Endothelial cell of umbilical vein (primary cell): ENCODE measurements around the gene C10orf71. TPM values are rescaled to one million over a fixed set of nuclear protein-coding genes. Genes with fewer than 3 reads are reported as not detected.

Source experiments
- BruUV-seq: library from RNA; stranded (reverse); fragments of 400-500 nt; replicated peaks from 2 replicates; lab custom pipeline; 2021; lab: Mats Ljungman, UMichigan
- CTCF ChIA-PET: fragments of 300-600, 350-600 bp; sonication (Branson Sonifier 250); formaldehyde crosslinking; loops from one replicate; lab custom pipeline; 2021; ENCODE audit warnings: antibody characterized with exemption, inconsistent platforms; lab: Charles Lee
- POLR2A ChIA-PET: fragments of 300-600, 350-600 bp; sonication (Branson Sonifier 250); formaldehyde crosslinking; loops from one replicate; lab custom pipeline; 2021; ENCODE audit warnings: antibody characterized with exemption, inconsistent platforms; lab: Charles Lee
- DNase-seq: peaks from one replicate; pipeline ENCODE4 v3.0.0-alpha.2; 2011; ENCODE audit warnings: low read depth, low spot score
- FAIRE-seq: peaks from 2 replicates; lab custom pipeline; 2011; peaks lifted over from hg19 to GRCh38; lab: Jason Lieb, UNC
- H2AFZ ChIP-seq: 2 replicates; pipeline ENCODE4 v1.6.0; 2012; ENCODE audit warnings: low read depth, low read length, control low read depth, inconsistent platforms
- H3K27ac ChIP-seq: 2 replicates; pipeline ENCODE4 v1.5.1; 2011; ENCODE audit warnings: low read depth, mild to moderate bottlenecking, control low read depth, low read length, moderate library complexity; ENCODE audit not compliant: insufficient read depth
- H3K27me3 ChIP-seq, 2 experiments: 2 replicates each; pipeline versions ENCODE4 v1.6.0 to v1.6.1; 2011; ENCODE audit warnings: low read length in 2 of 2, mixed read lengths in 1 of 2; ENCODE audit not compliant: control insufficient read depth in 2 of 2, insufficient read depth in 2 of 2
- H3K36me3 ChIP-seq, 2 experiments: 2 replicates in 1 of 2; 3 replicates in 1 of 2; pipeline ENCODE4 v1.5.1; 2011; ENCODE audit warnings: low read length in 2 of 2, mild to moderate bottlenecking in 1 of 2, moderate library complexity in 1 of 2; ENCODE audit not compliant: control insufficient read depth in 2 of 2, insufficient read depth in 2 of 2; ENCODE audit errors: extremely low read depth in 1 of 2
- H3K4me1 ChIP-seq: 3 replicates; pipeline ENCODE4 v1.5.1; 2011; ENCODE audit warnings: mild to moderate bottlenecking, low read length; ENCODE audit not compliant: control insufficient read depth, insufficient read depth; ENCODE audit errors: extremely low read depth
- H3K4me2 ChIP-seq: 2 replicates; pipeline ENCODE4 v1.6.1; 2011; ENCODE audit warnings: low read length, control low read depth, mixed read lengths; ENCODE audit not compliant: insufficient read depth
- H3K4me3 ChIP-seq, 3 experiments: fragments of 200-600 bp in 1 of 3; sonication (generic), shearing (Covaris generic) in 1 of 3; replicated peaks in 1 of 3; 2 replicates each; pipeline ENCODE4 v1.5.1; 2011 to 2016; ENCODE audit warnings: control low read depth in 3 of 3, low read length in 3 of 3, mild to moderate bottlenecking in 2 of 3, inconsistent platforms in 1 of 3, low read depth in 1 of 3, moderate library complexity in 1 of 3; ENCODE audit not compliant: insufficient read depth in 1 of 3
- H3K79me2 ChIP-seq: 2 replicates; pipeline ENCODE4 v1.6.0; 2012; ENCODE audit warnings: low read length, inconsistent platforms; ENCODE audit not compliant: control insufficient read depth, insufficient read depth
- H3K9ac ChIP-seq: replicated peaks from 2 replicates; pipeline ENCODE3; 2011; ENCODE audit warnings: low read length, control low read depth; ENCODE audit not compliant: insufficient read depth; ENCODE audit errors: extremely low read depth
- H3K9me1 ChIP-seq: replicated peaks from 3 replicates; pipeline ENCODE4 v1.6.0; 2011; ENCODE audit warnings: mild to moderate bottlenecking, low read length; ENCODE audit not compliant: control insufficient read depth, insufficient read depth; ENCODE audit errors: extremely low read depth
- H3K9me3 ChIP-seq: replicated peaks from 2 replicates; pipeline ENCODE4 v1.5.1; 2012; ENCODE audit warnings: low read length, inconsistent platforms; ENCODE audit not compliant: control insufficient read depth, insufficient read depth
- H4K20me1 ChIP-seq: replicated peaks from 2 replicates; pipeline ENCODE3; 2011; ENCODE audit warnings: mild to moderate bottlenecking, low read length; ENCODE audit not compliant: control insufficient read depth, insufficient read depth; ENCODE audit errors: extremely low read depth
- EZH2 ChIP-seq: IDR thresholded peaks from 2 replicates; pipeline ENCODE4 v1.6.1; 2012; ENCODE audit warnings: borderline replicate concordance, low read depth, mild to moderate bottlenecking, moderate library complexity, low read length, inconsistent platforms; ENCODE audit not compliant: severe bottlenecking
- FOS ChIP-seq: IDR thresholded peaks from 2 replicates; pipeline ENCODE4 v1.6.1; 2011; ENCODE audit warnings: mild to moderate bottlenecking, low read length, moderate library complexity, borderline replicate concordance; ENCODE audit not compliant: insufficient read depth
- GATA2 ChIP-seq: IDR thresholded peaks from 2 replicates; pipeline ENCODE4 v1.7.0; 2011; ENCODE audit warnings: low read depth, mild to moderate bottlenecking, moderate library complexity, mixed read lengths, low read length; ENCODE audit not compliant: insufficient read length, insufficient read depth
- JUN ChIP-seq: IDR thresholded peaks from 2 replicates; pipeline ENCODE4 v1.6.1; 2011; ENCODE audit warnings: borderline replicate concordance, low read depth; ENCODE audit not compliant: insufficient read length, insufficient read depth
- MAX ChIP-seq: IDR thresholded peaks from 2 replicates; pipeline ENCODE4 v1.6.1; 2011; ENCODE audit not compliant: insufficient read depth, insufficient read length
- MYC ChIP-seq: IDR thresholded peaks from one replicate; pipeline ENCODE4 v1.6.1; 2011; ENCODE audit warnings: mild to moderate bottlenecking, low read depth, low read length
- POLR2A ChIP-seq: IDR thresholded peaks from 2 replicates; pipeline ENCODE4 v1.6.1; 2012; ENCODE audit warnings: low read depth, mild to moderate bottlenecking, control low read depth, low read length
- POLR2AphosphoS5 ChIP-seq: IDR thresholded peaks from 2 replicates; pipeline ENCODE4 v1.6.1; 2012; ENCODE audit warnings: low read depth, mild to moderate bottlenecking, control low read depth, low read length, moderate library complexity; ENCODE audit not compliant: insufficient read depth
- dilution Hi-C: fragments of 300-500 bp; cut with MboI; formaldehyde crosslinking; loops from one replicate; pipeline ENCODE4 v1.15.0; 2019; ENCODE audit warnings: low sequenced_read_pairs; ENCODE audit not compliant: extremely low pct_ligation_motif_present
- intact Hi-C: fragments of 100-400 bp; cut with micrococcal nuclease; formaldehyde crosslinking; loops from one replicate; pipeline ENCODE4 v1.10.0; 2022
- polyA plus RNA-seq, 4 experiments: library from polyadenylated mRNA; depleted of rRNA in 3 of 4; stranded (reverse) in 3 of 4; unstranded in 1 of 4; fragments of >200 nt; gene quantifications; 2 replicates each; pipeline versions ENCODE4 v1.2.1 to v1.2.3, GENCODE V29; 2011 to 2012; ENCODE audit warnings: missing spikeins in 1 of 4
- total RNA-seq: library from RNA; stranded (reverse); gene quantifications from 2 replicates; pipeline ENCODE4 v1.2.3, GENCODE V29; 2021
- TF ChIP-seq, protein P1 (sequence below), 2 donors: IDR thresholded peaks; 1 replicate in 1 of 2; 2 replicates in 1 of 2; pipeline ENCODE4 v1.5.1; 2011; ENCODE audit warnings: low read length in 2 of 2, mild to moderate bottlenecking in 2 of 2, moderate library complexity in 2 of 2, control low read depth in 1 of 2, inconsistent platforms in 1 of 2, low read depth in 1 of 2; ENCODE audit not compliant: insufficient read depth in 1 of 2; ENCODE audit errors: extremely low read depth in 1 of 2

Gene C10orf71
- total and polyA plus RNA-seq, 2 donors (not counting 3 experiments of a cell fraction or from before 2014, with no cell fraction given): not detected

- Histone ChIP-seq H3K9me3 (no peaks in the 10 kb centered on the region), H3K9me1 (no peaks in the 10 kb centered on the region), H4K20me1 (no peaks in the 10 kb centered on the region), H3K9ac (no peak overlapping the region), H3K27ac (no peak overlapping the region), H3K36me3 (no peaks in the 10 kb centered on the region), H3K4me1 (no peaks in the 10 kb centered on the region), H3K27me3 (no peaks in the 10 kb centered on the region), H3K4me2 (no peak overlapping the region), H2AFZ (no peak overlapping the region), H3K4me3 (no peak overlapping the region), H3K79me2 (no peaks in the 10 kb centered on the region)
- intact Hi-C loops: no loop called here
- dilution Hi-C loops: no loop called here
- DNase-seq: no peak
- POLR2A ChIA-PET: no interaction called here
- TF ChIP-seq EZH2 (no peak), MYC (no peak), GATA2 (no peak), MAX (no peak), JUN (no peak), FOS (no peak), POLR2AphosphoS5 (no peak), POLR2A (no peak)
- TF ChIP-seq, protein P1, sequence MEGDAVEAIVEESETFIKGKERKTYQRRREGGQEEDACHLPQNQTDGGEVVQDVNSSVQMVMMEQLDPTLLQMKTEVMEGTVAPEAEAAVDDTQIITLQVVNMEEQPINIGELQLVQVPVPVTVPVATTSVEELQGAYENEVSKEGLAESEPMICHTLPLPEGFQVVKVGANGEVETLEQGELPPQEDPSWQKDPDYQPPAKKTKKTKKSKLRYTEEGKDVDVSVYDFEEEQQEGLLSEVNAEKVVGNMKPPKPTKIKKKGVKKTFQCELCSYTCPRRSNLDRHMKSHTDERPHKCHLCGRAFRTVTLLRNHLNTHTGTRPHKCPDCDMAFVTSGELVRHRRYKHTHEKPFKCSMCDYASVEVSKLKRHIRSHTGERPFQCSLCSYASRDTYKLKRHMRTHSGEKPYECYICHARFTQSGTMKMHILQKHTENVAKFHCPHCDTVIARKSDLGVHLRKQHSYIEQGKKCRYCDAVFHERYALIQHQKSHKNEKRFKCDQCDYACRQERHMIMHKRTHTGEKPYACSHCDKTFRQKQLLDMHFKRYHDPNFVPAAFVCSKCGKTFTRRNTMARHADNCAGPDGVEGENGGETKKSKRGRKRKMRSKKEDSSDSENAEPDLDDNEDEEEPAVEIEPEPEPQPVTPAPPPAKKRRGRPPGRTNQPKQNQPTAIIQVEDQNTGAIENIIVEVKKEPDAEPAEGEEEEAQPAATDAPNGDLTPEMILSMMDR (IDR thresholded peaks at IDR 0.05; ENCODE audit: extremely low read depth in 1 of 2, insufficient read depth in 1 of 2, low read depth in 1 of 2, low read length in 2 of 2): no peak
- FAIRE-seq: no peak
- BruUV-seq: no TSS peak
- CTCF ChIA-PET: no interaction called here
These were observed 1.4 kb downstream of the C10orf71 start for GRCh38 chr10:49300140-49300974.
